HG03175 (cell line): Measurements from ENCODE around the gene PHF19.

Experiments
- ATAC-seq: cut with Tn5 transposase; IDR thresholded peaks from one replicate; pipeline ENCODE4 v1.9.1; 2021; ENCODE audit warnings: mild to moderate bottlenecking, moderate library complexity; ENCODE audit not compliant: unreplicated experiment

The PHF19 gene

GRCh38 chr9:120914396-120914795 is 37.4 kb upstream of the PHF19 start:
- no peak for ATAC-seq

GRCh38 chr9:120913647-120914264 is 36.8 kb upstream of the PHF19 start:
- no peak for ATAC-seq

GRCh38 chr9:120912958-120913646 is 36.1 kb upstream of the PHF19 start:
- no peak for ATAC-seq

GRCh38 chr9:120911295-120911837 is 34.4 kb upstream of the PHF19 start:
- ATAC-seq: no peak

GRCh38 chr9:120910643-120911042 is 33.7 kb upstream of the PHF19 start:
- ATAC-seq: no peak

GRCh38 chr9:120909904-120910303 is 32.9 kb upstream of the PHF19 start:
- ATAC-seq: no peak

GRCh38 chr9:120905315-120906164 is 28.6 kb upstream of the PHF19 start:
- no peak for ATAC-seq

GRCh38 chr9:120904978-120905301 is 28.0 kb upstream of the PHF19 start:
- ATAC-seq: no peak

- no peak for ATAC-seq
Measured at GRCh38 chr9:120904061-120904977, 27.3 kb upstream of the PHF19 start.

GRCh38 chr9:120902569-120903535 is 25.9 kb upstream of the PHF19 start:
- no peak for ATAC-seq

GRCh38 chr9:120901755-120902568 is 25.0 kb upstream of the PHF19 start:
- ATAC-seq: no peak

- ATAC-seq: no peak
Measured at GRCh38 chr9:120900824-120901223, 23.8 kb upstream of the PHF19 start.

GRCh38 chr9:120899490-120900068 is 22.6 kb upstream of the PHF19 start:
- ATAC-seq: no peak

- no peak for ATAC-seq
Measured at GRCh38 chr9:120898396-120898795, 21.4 kb upstream of the PHF19 start.

GRCh38 chr9:120895951-120896350 is 19.0 kb upstream of the PHF19 start:
- no peak for ATAC-seq

- ATAC-seq: no peak
Measured at GRCh38 chr9:120894321-120895148, 17.5 kb upstream of the PHF19 start.

- ATAC-seq: no peak
Measured at GRCh38 chr9:120893611-120894307, 16.8 kb upstream of the PHF19 start.
